ENCODE data around the gene PCNA.

PCNA gene

GRCh38 chr20:5065166-5065878 is 54.4 kb downstream of the PCNA start:
- TF ChIP-seq POLR2A (IDR thresholded peaks at IDR 0.05; ENCODE audit: extremely low read depth, insufficient read length), result no peak
- DNase-seq (ENCODE audit: low read depth), result no peak
- H3K4me3 ChIP-seq (ENCODE audit: low read depth, low read length), result no peak overlapping the region

All from NB4 (cell line).